HG03378 (cell line): ENCODE results near the gene UST.
"Not testable (repeated sequence)": the region's sequence is repeated elsewhere in the genome, so short reads cannot be mapped to it uniquely, and the experiment has no call there.

Experiments
- ATAC-seq: cut with Tn5 transposase; IDR thresholded peaks from one replicate; pipeline ENCODE4 v1.9.1; 2021; ENCODE audit warnings: mild to moderate bottlenecking, moderate library complexity; ENCODE audit not compliant: unreplicated experiment

UST gene

DNA sequence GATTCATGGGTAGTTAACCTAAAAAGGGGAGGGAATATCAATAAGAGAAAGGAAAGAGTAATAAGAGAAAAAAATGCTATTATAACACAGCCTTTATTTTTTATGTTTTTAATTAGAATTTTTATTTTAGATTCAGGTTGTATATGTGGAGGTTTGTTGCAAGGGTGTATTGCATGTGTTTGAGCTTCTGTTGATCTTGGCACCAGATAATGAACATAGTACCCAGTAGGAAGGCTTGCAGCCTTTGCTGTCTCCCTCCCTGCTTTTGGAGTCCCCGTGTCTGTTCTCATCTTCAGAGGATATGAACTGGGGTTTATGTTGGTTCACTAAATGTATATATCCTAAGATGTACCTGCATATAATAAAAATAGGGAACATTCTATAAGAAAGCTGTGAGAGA is 250.0 kb downstream of the UST start:
- no peak for ATAC-seq

DNA sequence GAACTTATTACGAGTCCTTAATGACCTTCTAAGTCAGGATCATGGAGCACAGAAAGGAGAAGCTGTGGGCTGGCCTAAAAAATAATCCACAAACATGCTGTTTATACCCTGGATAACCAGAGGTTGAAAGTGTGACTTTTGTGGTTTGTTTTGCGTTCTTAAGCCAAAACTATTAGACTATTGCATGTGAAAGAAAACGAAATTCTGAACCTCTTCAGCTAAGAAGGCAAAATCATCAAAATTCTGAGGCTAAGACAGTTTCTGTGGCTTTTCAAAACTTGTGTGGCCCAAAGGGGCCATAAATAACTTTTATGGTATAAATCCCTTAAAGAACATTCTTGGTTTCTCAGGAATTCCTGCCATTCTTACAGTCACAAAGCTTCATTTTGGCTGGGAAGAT is 251.0 kb downstream of the UST start:
- ATAC-seq: no peak

DNA sequence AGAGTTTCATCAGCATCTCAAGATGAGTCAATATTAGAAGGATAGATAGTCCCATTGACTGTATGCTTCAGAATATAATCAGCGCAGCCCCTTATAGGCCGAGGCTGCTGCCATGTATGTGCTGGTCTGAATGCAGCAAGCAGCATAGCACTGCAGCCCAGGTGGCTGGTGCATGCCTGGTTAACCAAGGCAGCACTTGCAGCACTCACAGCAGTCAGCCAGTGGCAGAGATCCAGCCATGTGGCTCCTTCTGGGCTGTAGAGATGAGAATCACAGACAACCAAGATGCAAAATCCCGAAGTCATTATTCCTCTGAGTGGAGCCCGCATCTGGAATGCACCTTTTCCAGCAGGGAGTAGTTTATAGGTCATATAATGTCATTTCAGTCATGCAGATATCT is 251.9 kb downstream of the UST start:
- ATAC-seq: no peak

DNA sequence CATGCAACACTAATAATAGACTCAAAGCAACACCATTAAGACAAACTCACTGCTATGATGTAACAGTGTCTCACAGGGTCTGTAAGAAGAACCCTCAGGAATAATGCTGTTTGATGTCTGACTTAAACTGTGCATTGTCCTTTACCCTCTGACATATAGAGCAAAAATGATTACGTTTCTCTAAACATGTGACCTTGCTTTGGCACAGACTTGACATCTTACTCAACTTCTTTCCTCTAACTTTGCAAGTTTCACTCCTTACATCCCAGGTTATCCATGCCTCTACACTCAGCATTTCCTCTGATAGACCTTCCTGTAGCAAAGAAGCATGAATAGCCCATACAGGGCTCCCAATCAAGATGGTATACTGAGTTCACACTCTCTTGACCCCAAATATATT is 252.7 kb downstream of the UST start:
- ATAC-seq: no peak

DNA sequence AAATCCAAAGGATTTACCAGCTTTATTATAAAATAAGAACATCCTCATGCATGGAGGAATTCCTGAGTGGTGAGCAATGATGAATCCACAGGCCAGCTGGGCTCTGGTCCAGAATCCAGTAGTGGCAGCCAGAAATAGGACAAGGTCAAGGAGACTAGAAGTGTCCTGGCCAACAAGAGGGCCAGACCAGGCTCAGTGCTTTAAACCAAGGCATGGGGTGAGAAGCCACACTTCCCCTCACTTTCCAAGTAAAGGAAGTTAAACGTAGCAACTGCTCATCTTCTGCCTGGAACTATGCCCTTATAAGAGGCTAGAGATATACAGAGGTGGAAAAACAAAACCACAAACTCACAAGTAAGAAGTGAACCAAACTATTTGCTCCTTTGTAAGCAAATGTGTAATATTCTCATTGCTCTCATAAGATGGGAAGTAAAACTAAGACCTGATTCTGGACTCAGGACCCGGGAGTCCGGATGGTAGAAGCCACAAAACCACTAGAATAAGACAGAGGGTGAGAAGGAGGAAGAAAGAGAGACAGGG is 253.2 kb downstream of the UST start:
- ATAC-seq: no peak

DNA sequence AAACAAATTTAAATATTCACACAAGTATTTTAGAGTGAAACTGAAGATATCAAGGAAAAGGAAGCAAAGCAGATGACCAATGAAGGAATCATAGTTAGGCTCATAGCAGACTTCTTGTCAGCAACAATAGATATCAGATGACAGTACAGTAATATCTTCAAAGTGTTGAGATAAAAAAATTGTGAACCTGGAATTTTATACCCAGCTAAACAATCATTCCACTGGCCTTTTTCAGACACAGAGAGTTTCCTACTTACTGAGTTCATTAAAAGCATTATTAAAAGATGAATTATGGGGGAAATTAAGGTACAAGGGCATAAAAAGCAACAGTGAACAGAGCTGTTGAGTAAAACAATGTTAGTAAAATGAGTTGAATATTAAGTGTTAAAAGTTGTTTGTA is 254.6 kb downstream of the UST start:
- no peak for ATAC-seq

DNA sequence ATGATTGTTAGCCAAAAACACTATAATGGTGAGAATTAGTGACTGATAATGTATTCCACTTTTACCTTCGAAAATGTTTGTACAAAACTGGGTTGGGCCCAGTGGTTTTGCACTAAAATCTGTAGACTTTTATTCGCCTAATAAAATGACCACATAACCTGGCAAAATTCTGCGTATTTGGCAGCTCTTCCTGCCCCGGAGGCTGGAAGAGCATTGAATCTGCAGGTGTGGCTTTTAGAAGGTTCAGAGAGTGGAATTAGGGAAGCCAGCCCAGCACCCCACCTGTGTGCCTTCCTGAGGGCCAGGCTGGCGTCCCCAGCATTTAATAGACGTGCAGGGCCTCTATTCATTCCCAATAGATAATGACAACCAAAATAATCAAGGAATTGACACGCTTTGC is 256.7 kb downstream of the UST start:
- no peak for ATAC-seq

DNA sequence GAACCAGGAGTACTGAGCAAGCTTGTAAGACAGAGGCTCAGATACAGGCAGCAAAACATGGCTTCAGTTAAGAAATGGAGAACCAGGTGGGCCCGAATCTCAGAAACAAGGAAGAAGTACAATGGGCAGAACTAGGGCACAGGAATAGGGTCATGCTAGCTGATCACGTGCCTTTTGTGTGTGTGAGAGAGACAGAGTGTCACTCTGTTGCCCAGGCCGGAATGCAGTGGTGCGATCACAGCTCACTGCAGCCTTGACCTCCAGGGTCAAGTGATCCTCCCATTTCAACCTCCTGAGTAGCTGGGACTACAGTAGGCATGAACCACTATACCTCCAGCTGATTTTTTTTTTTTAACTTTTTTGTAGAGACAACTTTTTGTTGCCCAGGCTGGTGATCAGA is 257.8 kb downstream of the UST start:
- ATAC-seq: no peak

DNA sequence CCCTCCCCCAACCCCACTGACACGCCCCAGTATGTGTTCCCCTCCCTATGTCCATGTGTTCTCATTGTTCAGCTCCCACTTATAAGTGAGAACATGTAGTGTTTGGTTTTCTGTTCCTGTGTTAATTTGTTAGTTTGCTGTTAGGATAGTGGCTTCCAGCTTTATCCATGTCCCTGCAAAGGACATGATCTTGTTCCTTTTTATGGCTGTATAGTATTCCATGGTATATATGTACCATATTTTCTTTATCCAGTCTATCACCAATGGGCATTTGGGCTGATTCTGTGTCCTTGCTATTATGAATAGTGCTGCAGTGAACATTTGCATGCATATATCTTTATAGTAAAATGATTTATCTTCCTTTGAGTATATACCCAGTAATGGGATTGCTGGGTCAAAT is 259.4 kb downstream of the UST start:
- ATAC-seq: not testable (repeated sequence)

DNA sequence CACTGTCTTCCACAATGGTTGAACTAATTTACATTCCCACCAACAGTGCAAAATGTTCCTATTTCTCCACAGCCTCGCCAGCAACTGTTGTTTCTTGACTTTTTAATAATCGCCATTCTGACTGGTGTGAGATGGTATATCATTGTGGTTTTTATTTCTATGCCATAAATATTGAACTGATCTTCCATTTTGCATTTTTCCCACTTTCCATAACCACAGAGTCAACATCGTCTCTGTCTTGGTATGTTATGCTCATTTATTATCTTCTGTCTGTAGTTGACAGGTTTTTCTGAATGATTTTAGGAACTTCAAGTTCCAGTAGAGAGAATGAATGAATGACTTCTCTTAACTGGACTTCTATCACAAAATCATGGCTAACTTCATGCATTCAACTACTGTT is 259.8 kb downstream of the UST start:
- no peak for ATAC-seq

DNA sequence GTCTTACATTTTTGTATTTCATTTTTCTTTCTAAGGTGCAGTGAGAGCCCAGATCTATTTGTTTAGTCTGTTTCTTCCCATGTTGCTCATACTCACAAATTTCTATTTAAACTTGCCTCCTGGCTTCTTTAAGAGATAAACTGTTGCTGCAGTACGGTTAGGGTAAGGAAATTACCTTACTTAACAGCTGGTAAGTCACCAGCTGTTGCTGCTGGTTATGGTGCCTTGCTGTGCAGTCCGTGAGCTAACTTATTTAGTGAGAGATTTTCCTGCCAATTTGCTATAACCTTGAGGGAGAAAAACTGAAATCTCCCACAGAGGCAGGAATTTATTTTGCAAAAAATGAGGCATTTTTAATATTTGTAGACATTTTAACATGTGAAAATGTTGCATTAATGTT is 261.0 kb downstream of the UST start:
- no peak for ATAC-seq

DNA sequence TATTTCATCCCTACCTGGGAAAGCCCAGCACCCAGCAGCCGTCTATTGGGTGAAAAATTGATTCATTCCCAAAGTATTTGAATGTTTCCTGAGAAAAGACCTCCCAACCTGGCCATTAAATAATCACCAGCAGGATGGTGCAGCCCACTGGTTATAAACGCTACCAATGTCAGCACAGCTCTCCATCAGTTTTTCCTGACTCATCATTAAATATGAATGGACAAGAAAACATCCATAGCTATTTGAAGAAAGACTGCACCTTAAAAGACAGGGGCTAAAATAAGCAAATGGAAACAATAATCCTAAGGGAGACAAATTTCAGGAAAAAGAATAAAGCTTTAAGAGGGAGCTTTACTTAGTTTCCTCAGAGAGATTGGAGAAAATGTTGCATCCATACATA is 261.9 kb downstream of the UST start:
- no peak for ATAC-seq

DNA sequence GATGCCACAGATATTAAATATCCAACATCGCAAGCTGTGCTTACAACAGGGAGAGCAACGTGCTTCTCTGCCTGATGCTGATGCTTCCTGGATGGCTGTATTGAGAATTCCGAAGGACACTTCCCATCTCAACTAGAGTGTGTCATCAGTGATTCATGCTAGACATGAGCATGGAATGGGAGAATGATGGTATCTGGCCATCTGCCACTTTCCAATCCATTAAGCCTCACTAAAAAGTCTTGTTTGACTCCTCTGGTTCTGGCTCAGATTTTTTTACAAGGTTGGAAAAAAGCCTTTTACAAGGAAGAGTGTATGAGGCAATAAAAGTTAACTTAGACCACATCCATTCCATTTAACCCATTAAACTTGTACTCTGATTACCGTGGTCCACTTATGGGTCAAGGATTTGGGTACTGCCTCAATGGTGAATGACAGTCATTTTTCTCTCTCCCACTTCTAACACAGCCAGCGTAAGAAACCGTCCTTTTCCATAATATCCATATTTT is 265.3 kb downstream of the UST start:
- no peak for ATAC-seq

DNA sequence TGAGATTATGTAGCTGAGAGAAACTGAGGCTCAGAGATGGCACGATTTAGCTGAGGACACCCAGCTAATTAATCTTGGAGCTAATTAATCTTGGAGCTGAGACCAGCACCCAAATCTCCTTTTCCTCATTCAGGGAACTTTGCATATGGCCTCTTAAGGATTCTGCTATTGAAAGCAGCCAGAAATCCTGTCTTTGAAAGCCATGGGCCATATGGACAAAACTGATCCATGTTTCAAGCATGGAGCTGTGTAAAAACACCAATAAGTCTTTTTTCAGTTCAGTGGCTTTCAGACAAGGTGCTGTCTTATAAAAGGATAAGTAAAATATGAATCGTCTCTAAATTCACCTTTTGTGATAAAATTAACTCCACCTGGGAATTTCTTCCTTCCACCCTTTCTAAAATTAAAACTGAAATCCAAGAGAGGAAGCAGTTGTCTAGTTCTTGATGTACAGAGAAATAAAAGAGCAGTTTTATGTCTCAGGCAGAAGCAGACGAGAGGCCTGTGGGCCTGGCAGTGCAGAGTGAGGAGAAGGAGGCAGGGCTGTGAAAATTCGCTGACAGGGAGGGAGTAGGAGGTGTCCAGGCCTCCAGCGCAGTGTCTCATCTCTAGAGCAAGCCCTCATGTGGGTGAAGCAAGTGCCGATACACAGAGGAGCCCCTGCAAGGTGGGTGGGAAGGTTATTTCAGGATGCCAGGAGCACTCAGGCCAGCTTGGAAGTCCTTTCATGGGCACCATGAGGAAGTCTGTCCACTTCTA is 266.9 kb downstream of the UST start:
- no peak for ATAC-seq

DNA sequence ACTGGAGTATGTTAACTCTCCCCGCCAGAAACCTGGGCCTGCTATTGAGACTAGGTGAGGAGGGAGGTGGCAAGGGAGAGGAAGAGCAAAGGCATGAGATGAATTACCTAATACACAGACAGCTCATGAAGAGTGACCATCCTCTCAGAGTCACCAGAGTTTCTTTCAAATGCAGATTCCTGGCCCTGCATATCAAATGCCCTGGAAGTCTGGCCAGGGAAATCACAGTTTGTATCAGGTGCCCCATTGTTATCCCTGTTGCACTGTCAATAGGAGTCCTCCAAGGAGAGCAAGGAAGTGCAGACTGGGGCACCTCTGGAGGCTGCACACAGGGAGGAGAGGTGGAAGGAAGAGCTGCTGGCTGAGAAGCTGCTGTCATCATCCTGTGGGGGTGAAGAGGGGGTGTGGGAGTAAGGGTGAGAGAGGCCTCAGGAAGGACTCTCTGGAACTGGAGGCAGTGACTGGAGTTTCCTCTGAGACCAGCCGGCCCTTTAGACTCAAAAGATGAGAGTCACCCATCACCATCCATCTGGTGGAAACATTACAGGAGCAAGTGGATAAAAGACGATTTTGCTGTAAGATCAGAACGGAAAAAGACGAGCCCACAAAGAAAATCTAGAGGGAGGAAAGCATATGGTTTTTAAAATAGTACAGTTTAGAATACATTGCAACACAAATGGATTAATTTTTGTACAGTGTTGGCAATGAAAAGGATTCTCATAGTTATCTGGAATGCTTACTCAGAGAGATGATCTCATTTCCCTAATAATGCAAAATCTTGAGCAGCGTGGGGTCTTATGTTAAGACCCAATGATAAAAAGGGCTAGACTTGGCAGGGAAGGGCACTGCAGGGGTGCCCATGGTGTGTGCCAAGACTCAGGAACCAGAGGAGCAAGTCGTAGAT is 268.1 kb downstream of the UST start:
- ATAC-seq: no peak

DNA sequence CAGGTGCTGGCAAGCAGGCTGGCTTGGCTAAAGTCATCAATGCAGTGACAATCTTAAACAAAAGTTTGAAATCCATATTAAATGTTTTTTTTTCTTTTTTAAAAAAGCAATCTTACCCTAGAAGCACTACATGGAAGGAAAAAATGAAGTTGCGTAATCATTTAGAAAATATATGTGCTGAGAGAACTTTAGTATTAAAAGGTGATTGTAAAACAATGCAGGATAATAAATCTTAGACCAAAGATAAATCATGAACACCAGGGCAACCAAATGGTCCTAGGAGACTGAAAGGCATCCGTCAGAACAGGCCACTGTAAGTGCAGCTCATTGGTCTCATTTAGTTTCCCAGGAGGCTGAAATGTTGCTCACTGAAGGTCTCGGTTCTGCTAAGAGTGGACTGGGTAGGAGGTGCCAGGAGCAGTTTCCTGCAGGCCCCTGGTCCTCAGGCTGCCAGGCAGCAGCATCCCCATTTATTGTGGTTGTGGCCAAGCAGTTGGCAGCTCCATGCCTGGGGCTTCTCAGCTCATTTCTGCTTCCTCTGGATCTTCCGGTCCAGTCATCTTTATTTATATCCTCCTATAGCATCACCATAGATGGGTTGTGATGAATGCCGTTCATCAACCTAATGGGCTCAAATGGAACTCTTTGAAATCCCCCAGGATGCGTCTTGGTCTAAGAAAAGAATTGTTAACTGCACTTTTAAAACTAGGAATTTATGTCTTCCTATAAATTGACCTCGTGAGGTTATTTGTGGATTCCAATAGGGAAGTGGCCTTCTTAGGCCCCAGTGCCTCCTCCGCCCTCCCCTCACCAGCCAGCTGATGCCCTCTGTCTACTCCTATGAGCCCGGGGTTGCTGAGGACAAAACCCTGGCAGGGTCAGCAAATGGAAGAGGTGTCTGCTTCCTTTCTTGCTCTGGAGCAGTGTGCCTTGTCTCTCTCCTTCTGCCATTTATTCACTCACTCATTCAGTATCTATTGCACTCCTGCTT is 269.0 kb downstream of the UST start:
- ATAC-seq: no peak

DNA sequence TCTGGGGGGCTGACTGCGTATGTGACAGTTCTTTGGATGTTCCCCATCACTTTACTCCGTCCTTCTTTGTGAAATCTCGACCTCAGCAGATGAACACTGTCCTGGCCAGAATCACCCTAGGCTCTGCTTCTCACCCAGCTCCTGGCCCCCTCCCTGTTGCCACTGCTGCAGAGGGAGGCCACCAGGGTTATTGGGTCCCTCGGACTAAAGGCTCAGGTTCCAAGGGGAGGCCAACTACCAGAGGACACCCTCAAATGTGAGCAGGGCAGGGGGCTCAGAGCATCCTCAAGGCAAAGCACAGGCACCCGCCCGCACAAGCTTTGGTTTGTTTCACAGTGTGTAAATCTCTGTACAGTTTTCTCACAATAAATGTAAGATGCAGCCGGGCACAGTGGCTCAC is 269.9 kb downstream of the UST start:
- no peak for ATAC-seq

DNA sequence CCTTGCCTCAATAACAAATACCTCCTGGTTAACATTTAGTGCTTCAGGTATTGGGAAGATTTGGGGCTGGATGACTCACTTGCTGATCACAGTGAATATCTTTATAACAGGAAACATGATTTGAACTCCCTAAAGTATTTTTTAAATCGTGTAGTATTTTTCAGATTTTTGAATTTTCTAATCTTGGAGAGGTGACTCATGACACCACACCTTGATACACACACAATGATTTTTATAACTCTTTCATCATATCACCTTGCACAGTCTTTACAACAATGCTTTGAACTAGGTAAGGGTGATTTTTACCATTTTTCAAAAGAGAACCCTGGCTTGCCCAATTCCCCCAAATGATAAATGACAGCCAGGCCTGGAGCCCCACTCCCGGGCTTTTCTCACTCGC is 273.5 kb downstream of the UST start:
- no peak for ATAC-seq

DNA sequence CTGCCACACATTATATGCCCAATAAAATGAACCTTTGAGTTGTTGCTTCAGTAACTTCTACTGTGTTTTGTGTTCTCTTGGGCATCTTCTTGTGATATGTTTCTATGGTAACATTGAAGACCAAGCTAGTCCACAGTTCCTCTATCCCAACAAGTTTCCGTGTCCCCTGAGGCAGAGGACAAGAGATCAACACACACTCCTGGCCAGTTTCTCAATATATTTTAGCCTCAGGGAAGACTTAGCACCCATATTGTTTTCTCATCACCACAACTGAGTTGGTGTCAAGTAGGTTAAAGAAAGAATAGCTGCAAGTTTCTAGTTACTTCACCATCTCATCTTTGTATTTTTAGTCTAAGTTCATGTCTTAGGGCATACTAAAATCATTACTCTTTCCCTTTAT is 277.5 kb downstream of the UST start:
- no peak for ATAC-seq

DNA sequence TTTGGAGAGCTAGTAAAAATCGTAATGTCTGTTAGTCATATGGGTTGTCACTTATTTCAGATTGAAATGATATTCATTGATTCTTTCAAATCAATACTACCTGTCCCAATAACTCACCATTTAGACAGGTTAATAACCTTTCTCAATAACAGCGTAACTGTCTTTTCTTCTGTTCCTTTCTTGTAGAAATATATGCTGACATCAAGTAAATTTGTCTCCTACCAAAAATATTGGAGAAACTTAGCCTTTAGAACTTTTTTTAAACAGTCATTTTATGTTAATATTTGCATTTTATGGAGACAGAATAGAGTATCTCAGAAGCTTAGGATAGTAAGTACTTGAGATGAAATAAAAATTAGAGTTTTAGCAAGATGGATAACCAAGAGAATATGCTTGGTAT is 278.2 kb downstream of the UST start:
- ATAC-seq: no peak

DNA sequence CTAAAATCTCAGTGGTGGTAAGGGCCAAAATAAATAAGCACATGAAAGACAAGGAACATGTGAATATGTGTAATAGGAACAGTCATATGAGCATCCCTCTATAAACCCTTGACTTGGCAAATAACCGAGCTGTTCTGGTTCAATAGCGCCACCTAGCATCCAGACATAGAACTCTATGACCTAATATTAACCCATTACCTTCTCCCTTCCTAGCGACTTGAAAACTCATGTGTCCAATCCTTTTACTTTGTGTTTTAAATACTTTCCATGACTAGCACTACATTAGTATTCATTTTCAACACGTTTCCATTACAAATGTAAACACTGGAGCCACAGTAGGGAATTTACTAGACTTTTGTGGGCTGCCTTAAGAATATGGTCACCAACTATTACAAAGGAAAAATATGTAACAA is 279.7 kb downstream of the UST start:
- no peak for ATAC-seq
